ENCODE measurements around the gene TBC1D22A. TPM values are rescaled to one million over a fixed set of nuclear protein-coding genes. Genes with fewer than 3 reads are reported as not detected.
A peak's percentile ranks its signal among the peaks of the same experiment; 100 is the strongest.

Gene TBC1D22A
- total and polyA plus RNA-seq, 10 of the 15 experiments (the other 5 are each of a cell fraction or from before 2014, with no cell fraction given), result 0.63 to 44.7 (median 27.4) TPM

DNA sequence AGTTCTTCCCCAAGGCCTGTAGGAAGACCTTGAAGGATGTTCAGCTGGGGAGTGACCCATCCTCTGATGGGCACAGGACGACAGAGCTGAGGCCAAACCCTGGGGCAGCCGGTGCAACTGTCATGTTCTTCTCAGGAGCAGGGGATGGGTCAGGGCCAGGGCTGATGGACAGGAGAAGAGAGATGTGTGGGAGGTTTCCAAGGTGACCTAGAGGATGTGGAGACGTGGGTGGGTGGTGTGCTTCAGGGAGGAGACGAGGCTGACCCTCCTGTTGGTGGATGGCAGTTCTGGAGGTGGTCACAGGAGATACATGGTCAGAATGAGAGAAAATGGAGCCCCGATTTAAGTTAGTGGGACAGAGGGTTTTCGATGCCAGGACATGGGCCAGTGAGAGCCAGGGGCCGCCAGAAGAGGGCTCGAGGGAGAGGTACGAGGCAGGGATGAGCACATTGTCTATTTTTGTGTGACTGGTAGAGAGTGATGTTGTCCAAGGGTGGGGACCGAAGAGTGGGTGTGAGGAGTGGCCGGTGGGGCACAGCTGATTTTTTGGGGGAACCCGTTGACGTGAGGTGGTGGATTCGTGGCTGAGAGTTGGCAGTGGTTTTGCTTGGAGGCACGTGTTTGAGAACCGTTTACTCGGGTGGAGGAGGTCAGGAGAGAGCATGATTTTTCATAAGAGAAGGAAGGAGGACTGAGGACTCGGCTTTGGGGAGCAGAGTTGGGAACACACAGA is 14.6 kb downstream of the TBC1D22A start (continued):
- TF ChIP-seq, protein P1, sequence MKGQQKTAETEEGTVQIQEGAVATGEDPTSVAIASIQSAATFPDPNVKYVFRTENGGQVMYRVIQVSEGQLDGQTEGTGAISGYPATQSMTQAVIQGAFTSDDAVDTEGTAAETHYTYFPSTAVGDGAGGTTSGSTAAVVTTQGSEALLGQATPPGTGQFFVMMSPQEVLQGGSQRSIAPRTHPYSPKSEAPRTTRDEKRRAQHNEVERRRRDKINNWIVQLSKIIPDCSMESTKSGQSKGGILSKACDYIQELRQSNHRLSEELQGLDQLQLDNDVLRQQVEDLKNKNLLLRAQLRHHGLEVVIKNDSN (IDR thresholded peaks at IDR 0.05; ENCODE audit: borderline replicate concordance, extremely low read length, insufficient read depth, low read depth, low read length), result no peak
- TF ChIP-seq SRF (IDR thresholded peaks at IDR 0.05; ENCODE audit: low read depth in 2 of 2, low read length in 2 of 2) (no peak), RBBP5 (conservative IDR thresholded peaks at IDR 0.05) (no peak), RUNX3 (IDR thresholded peaks at IDR 0.05; ENCODE audit: low read length) (peak; percentile 64), EGR1 (IDR thresholded peaks at IDR 0.05; ENCODE audit: borderline replicate concordance in 1 of 2, low read depth in 2 of 2, low read length in 2 of 2) (peak in 1 of 2 experiments; percentile 50; a peak in 1 of 3 replicates), CBX3 (IDR thresholded peaks at IDR 0.05; ENCODE audit: borderline replicate concordance, low read depth) (no peak), CREM (IDR thresholded peaks at IDR 0.05; ENCODE audit: low read depth) (peak; percentile 32; the same call in 1 of the 2 replicates), CEBPB (IDR thresholded peaks at IDR 0.05; ENCODE audit: borderline replicate concordance in 1 of 2, low read depth in 2 of 2, low read length in 2 of 2) (no peak), JUNB (IDR thresholded peaks at IDR 0.05) (no peak), BCL11A (IDR thresholded peaks at IDR 0.05; ENCODE audit: low read depth, low read length) (no peak), KDM1A (IDR thresholded peaks at IDR 0.05; ENCODE audit: borderline replicate concordance) (no peak), NFXL1 (IDR thresholded peaks at IDR 0.05; ENCODE audit: borderline replicate concordance) (no peak), NFYA (IDR thresholded peaks at IDR 0.05; ENCODE audit: borderline replicate concordance, low read depth, low read length) (no peak), HDAC6 (IDR thresholded peaks at IDR 0.05; ENCODE audit: unreplicated experiment) (no peak)
- TF ChIP-seq, protein P2, sequence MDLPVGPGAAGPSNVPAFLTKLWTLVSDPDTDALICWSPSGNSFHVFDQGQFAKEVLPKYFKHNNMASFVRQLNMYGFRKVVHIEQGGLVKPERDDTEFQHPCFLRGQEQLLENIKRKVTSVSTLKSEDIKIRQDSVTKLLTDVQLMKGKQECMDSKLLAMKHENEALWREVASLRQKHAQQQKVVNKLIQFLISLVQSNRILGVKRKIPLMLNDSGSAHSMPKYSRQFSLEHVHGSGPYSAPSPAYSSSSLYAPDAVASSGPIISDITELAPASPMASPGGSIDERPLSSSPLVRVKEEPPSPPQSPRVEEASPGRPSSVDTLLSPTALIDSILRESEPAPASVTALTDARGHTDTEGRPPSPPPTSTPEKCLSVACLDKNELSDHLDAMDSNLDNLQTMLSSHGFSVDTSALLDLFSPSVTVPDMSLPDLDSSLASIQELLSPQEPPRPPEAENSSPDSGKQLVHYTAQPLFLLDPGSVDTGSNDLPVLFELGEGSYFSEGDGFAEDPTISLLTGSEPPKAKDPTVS (IDR thresholded peaks at IDR 0.05; ENCODE audit: low read depth, low read length), result no peak
- TF ChIP-seq, protein P3, sequence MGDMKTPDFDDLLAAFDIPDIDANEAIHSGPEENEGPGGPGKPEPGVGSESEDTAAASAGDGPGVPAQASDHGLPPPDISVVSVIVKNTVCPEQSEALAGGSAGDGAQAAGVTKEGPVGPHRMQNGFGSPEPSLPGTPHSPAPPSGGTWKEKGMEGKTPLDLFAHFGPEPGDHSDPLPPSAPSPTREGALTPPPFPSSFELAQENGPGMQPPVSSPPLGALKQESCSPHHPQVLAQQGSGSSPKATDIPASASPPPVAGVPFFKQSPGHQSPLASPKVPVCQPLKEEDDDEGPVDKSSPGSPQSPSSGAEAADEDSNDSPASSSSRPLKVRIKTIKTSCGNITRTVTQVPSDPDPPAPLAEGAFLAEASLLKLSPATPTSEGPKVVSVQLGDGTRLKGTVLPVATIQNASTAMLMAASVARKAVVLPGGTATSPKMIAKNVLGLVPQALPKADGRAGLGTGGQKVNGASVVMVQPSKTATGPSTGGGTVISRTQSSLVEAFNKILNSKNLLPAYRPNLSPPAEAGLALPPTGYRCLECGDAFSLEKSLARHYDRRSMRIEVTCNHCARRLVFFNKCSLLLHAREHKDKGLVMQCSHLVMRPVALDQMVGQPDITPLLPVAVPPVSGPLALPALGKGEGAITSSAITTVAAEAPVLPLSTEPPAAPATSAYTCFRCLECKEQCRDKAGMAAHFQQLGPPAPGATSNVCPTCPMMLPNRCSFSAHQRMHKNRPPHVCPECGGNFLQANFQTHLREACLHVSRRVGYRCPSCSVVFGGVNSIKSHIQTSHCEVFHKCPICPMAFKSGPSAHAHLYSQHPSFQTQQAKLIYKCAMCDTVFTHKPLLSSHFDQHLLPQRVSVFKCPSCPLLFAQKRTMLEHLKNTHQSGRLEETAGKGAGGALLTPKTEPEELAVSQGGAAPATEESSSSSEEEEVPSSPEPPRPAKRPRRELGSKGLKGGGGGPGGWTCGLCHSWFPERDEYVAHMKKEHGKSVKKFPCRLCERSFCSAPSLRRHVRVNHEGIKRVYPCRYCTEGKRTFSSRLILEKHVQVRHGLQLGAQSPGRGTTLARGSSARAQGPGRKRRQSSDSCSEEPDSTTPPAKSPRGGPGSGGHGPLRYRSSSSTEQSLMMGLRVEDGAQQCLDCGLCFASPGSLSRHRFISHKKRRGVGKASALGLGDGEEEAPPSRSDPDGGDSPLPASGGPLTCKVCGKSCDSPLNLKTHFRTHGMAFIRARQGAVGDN (IDR thresholded peaks at IDR 0.05), result peak; percentile 62
- TF ChIP-seq, protein P4, sequence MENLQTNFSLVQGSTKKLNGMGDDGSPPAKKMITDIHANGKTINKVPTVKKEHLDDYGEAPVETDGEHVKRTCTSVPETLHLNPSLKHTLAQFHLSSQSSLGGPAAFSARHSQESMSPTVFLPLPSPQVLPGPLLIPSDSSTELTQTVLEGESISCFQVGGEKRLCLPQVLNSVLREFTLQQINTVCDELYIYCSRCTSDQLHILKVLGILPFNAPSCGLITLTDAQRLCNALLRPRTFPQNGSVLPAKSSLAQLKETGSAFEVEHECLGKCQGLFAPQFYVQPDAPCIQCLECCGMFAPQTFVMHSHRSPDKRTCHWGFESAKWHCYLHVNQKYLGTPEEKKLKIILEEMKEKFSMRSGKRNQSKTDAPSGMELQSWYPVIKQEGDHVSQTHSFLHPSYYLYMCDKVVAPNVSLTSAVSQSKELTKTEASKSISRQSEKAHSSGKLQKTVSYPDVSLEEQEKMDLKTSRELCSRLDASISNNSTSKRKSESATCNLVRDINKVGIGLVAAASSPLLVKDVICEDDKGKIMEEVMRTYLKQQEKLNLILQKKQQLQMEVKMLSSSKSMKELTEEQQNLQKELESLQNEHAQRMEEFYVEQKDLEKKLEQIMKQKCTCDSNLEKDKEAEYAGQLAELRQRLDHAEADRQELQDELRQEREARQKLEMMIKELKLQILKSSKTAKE (IDR thresholded peaks at IDR 0.05; ENCODE audit: low read depth, poor library complexity, severe bottlenecking), result no peak
- TF ChIP-seq, protein P5, sequence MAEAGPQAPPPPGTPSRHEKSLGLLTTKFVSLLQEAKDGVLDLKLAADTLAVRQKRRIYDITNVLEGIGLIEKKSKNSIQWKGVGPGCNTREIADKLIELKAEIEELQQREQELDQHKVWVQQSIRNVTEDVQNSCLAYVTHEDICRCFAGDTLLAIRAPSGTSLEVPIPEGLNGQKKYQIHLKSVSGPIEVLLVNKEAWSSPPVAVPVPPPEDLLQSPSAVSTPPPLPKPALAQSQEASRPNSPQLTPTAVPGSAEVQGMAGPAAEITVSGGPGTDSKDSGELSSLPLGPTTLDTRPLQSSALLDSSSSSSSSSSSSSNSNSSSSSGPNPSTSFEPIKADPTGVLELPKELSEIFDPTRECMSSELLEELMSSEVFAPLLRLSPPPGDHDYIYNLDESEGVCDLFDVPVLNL (IDR thresholded peaks at IDR 0.05; ENCODE audit: low read depth, low read length), result no peak
- TF ChIP-seq, protein P6, sequence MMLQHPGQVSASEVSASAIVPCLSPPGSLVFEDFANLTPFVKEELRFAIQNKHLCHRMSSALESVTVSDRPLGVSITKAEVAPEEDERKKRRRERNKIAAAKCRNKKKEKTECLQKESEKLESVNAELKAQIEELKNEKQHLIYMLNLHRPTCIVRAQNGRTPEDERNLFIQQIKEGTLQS (IDR thresholded peaks at IDR 0.05; ENCODE audit: borderline replicate concordance, extremely low read depth, low read depth, low read length), result no peak

Measured in GM12878 (cell line).